AG09319 (cell line): Measurements from ENCODE around the gene C1QTNF1.
A peak's percentile ranks its signal among the peaks of the same experiment; 100 is the strongest.

Experiments
- DNase-seq: peaks from one replicate; pipeline ENCODE4 v3.0.0-alpha.2; 2010; ENCODE audit warnings: low read depth; ENCODE audit errors: extremely low read depth
- TF ChIP-seq, protein P1 (sequence below): IDR thresholded peaks from 2 replicates; pipeline ENCODE4 v1.5.1; 2011; ENCODE audit warnings: low read depth, mild to moderate bottlenecking, inconsistent platforms, low read length, moderate library complexity

C1QTNF1 gene

DNA sequence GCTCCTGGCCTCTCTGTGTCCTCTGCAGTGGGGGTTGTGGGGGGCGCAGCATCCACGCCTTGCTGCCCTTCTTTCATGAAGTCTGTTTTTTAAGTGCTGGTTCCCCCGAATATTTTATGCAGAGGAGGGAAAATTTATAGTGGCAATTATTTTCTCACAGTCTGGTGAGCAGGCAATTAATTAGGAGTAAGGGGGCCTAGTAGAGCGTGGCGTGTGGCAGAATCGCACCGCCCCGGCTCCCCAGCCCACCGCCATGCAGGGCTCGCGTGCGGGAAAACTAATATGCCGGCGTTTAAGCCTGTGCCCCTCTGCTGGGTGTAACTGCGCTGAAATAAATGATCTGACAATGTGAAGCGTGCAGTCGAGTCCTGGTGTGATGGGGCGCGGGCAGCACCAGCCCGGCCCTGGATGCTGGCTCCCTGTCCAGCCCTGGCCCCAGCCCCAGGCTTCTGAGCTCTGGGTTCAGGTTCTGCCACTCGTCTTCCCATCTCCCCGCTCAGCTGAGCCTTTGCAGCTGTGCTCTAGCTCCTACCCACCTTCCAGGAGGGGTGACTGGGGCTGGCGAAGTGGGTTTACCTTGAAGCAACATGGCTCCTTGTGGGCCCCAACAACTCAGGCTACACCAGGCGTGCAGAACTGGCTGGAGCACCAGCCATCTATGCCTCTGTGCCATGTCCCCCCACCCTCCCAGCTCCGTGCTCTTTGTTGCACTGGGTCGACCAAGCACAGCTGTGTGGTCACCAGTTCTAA lies 64.5 kb downstream of the C1QTNF1 start:
- TF ChIP-seq, protein P1, sequence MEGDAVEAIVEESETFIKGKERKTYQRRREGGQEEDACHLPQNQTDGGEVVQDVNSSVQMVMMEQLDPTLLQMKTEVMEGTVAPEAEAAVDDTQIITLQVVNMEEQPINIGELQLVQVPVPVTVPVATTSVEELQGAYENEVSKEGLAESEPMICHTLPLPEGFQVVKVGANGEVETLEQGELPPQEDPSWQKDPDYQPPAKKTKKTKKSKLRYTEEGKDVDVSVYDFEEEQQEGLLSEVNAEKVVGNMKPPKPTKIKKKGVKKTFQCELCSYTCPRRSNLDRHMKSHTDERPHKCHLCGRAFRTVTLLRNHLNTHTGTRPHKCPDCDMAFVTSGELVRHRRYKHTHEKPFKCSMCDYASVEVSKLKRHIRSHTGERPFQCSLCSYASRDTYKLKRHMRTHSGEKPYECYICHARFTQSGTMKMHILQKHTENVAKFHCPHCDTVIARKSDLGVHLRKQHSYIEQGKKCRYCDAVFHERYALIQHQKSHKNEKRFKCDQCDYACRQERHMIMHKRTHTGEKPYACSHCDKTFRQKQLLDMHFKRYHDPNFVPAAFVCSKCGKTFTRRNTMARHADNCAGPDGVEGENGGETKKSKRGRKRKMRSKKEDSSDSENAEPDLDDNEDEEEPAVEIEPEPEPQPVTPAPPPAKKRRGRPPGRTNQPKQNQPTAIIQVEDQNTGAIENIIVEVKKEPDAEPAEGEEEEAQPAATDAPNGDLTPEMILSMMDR: no peak
- no peak for DNase-seq

DNA sequence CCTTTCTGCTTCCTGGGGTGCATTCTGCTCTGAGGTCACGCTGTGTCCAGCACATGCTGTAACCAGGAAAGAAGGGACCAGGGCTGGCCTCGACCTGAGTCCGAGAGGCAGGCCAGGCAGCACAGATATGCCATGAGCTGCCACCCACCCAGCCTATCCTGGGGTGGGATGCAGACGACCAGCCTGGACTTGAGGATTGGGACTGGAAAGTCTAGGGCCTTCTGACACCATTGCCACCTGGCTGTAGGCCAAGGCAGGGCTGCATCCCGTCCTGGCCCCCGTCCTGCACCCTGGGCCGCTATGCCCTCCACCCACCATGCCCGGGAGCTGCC lies 65.0 kb downstream of the C1QTNF1 start:
- DNase-seq: no peak
- TF ChIP-seq, protein P1: no peak

DNA sequence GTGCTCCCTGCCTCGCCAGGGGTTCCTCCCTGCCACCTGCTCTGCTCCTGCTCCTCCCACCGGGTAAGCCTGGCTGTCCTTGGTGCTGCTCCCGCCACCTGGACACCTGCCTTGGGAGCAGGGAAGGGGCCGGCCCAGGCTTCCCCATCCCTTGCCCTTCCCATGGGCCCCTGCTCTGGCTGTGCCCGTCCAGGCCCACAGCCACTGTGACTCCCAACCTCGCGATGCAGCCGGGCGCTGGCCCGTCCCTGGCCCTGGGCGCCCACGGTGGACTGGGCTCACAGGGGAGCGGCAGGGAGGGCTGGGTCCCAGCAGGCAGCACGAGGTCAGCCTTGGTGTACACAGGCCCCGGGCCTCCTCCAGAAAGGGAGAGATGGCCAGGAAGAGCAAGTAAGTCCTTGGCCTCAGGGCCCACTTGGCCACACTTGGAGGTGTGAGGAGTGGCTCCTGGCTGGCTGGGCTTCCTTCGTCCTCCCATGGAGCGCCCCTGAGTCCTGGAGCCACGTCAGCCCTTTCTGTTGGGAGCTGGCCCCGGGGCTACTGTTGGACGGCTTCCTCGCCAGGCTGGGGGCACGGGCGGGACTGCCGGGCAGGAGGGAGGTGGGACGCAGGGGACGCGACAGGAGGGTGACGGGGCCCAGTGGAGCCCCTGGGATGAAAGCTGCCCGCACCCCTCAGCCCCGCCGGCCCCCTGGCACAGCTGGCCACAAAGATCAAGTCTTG lies 65.9 kb downstream of the C1QTNF1 start:
- DNase-seq: no peak
- TF ChIP-seq, protein P1: no peak

DNA sequence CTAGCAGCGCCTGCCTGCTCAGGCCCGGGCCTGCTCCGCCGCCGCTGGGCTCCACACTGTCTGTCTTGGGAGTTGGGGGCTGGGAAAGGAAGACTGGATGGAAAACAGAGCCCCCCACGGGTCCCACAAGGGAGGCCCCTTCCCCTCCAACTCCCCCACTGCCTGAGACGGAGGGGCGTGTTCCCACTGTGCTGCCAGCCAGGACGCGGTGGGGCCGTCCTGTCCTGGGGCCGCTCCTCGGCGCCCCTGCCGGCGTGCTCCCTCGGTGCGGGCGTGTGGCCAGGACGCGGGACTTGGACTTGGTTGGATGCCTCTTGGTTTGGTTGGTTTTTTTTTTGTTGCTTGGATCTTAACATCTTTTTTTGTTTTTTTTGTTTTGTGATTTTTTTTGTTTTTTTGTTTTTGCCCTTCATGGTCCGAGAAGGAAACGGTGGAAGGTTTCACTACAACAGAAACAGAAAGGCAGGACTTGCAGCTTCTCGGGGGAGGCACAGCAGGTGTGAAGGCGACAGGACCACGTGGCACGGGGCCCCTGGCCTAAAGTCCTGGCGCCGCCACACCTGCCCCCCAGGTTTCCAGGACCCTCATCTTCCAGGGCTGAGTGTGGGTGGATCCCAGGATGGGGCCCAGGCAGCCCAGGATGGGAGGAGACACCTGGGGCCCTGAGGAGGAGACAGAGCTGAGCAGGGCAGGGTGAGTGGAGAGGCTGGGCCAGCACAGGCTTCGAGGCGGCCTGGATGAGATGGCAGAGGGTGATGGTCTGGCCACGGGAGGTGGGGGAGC lies 66.7 kb downstream of the C1QTNF1 start:
- TF ChIP-seq, protein P1: peak; percentile 28
- DNase-seq: no peak

DNA sequence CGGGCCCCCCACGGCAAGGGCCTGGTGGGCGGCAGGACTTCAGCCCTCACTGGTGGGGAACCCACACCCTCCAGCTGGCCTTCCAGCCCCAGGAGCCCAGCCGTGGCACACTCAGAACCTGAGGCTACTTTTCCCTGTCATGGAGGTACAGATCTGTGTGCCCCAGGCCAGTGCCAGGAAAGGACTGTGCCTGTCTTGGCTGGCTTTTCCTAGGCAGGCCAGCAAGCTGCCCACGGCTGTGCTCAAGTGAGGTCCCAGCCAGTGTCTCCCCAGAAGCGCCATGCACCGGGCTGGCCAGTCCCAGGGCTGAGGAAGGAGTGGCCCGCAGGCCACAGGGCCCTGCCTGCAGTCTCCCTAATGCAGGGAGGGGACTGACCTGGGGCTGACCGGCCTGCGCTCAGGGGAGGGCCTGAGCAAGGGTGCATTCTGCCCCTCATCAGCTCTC lies 67.3 kb downstream of the C1QTNF1 start:
- DNase-seq: no peak
- TF ChIP-seq, protein P1: no peak

DNA sequence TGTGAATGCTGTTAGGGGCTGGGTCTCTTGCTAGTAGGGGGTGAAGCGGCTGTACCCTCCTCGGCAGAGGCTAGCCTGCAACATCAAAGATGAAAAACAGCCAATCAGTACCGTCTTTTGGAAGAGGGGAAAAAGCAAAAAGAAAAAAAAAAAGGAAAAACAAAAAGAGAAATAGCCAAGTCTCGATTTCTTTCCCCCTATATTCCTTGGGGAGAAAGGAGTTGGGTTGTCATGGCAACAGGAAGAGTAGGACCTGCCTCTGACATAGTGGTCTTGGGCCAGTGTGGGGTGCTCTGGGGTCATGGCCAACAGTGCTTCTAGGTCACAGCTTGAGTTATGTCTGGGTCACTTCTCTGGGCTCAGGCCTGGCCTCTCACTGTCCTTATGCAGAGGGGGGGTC lies 68.6 kb downstream of the C1QTNF1 start:
- DNase-seq: no peak
- TF ChIP-seq, protein P1: no peak

DNA sequence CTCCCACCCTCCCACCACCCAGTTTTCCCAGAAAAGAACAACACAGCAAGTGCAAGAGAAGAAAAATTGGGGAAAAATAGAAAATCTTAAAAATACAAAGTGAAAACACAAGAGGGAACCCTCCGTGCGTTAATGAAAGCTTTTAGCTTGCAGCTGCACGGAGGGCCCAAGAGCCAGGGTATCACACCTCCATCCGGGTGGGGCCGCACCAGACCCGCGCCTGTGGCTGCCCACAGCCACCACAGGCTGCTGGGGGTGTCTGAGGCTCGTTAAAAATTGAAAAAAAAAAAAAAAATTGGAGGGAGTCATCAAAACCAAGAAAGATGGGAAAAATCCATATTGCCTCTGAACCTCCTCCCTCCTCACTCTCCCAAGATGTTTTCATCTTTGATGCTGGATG lies 69.3 kb downstream of the C1QTNF1 start:
- TF ChIP-seq, protein P1: no peak

More for the DNA sequence above, 69.3 kb downstream of the C1QTNF1 start:
- DNase-seq: no peak
